ENCODE results near the gene GHRHR. TPM values are rescaled to one million over a fixed set of nuclear protein-coding genes. Genes with fewer than 3 reads are reported as not detected.

GHRHR gene
- total RNA-seq, 2 experiments from 2014 or later, result not detected

- H3K27me3 Mint-ChIP-seq (ENCODE audit: low read depth), result peaks cover 24% of the 10 kb centered on the region
- H3K27ac Mint-ChIP-seq, result no peak overlapping the region
- POLR2A ChIA-PET, result no interaction called here
- H3K9me3 Mint-ChIP-seq (ENCODE audit: insufficient read depth), result no peaks in the 10 kb centered on the region
- no peaks in the 10 kb centered on the region for H3K36me3 Mint-ChIP-seq (ENCODE audit: low read depth)
- DNase-seq (no peak), ATAC-seq (no peak)
- H3K4me1 Mint-ChIP-seq (ENCODE audit: low read depth), result no peaks in the 10 kb centered on the region
- CTCF ChIA-PET, result interaction anchor here (7.0 kb wide), 1 partner anchor 142 kb away, joined by 265 read pairs; no protein-coding TSS in a partner anchor
- no peak overlapping the region for H3K4me3 Mint-ChIP-seq
Measured at GRCh38 chr7:30980194-30980593, 16.4 kb downstream of the GHRHR start.

- peaks cover 27% of the 10 kb centered on the region for H3K27me3 Mint-ChIP-seq (ENCODE audit: low read depth)
- H3K4me1 Mint-ChIP-seq (ENCODE audit: low read depth), result no peaks in the 10 kb centered on the region
- no peak for DNase-seq
- H3K27ac Mint-ChIP-seq, result no peak overlapping the region
- ATAC-seq, result no peak
- ChIA-PET POLR2A (no interaction called here), CTCF (interaction anchor here (7.0 kb wide), 1 partner anchor 141 kb away, joined by 265 read pairs; no protein-coding TSS in a partner anchor)
- H3K9me3 Mint-ChIP-seq (ENCODE audit: insufficient read depth), result no peaks in the 10 kb centered on the region
- no peak overlapping the region for H3K4me3 Mint-ChIP-seq
- no peaks in the 10 kb centered on the region for H3K36me3 Mint-ChIP-seq (ENCODE audit: low read depth)
Measured at GRCh38 chr7:30980751-30981150, 17.0 kb downstream of the GHRHR start.

GRCh38 chr7:30983042-30983913 lies 19.5 kb downstream of the GHRHR start:
- peaks cover 30% of the 10 kb centered on the region for H3K27me3 Mint-ChIP-seq (ENCODE audit: low read depth)
- peak; percentile 89 for ATAC-seq
- H3K27ac Mint-ChIP-seq, result no peak overlapping the region
- POLR2A ChIA-PET, result no interaction called here
- no peak overlapping the region for H3K4me3 Mint-ChIP-seq
- CTCF ChIA-PET, result interaction anchor here (0.6 to 7.0 kb wide), 34 partner anchors 9 to 246 kb away, joined by 3 to 265 read pairs (median 4); no protein-coding TSS in a partner anchor
- DNase-seq, result peak; percentile 84
- H3K9me3 Mint-ChIP-seq (ENCODE audit: insufficient read depth), result no peaks in the 10 kb centered on the region
- H3K36me3 Mint-ChIP-seq (ENCODE audit: low read depth), result no peaks in the 10 kb centered on the region
- peaks cover 15% of the 10 kb centered on the region for H3K4me1 Mint-ChIP-seq (ENCODE audit: low read depth)

GRCh38 chr7:30983914-30984247 lies 20.1 kb downstream of the GHRHR start:
- H3K36me3 Mint-ChIP-seq (ENCODE audit: low read depth), result no peaks in the 10 kb centered on the region
- POLR2A ChIA-PET, result no interaction called here
- no peak for DNase-seq
- peaks cover 15% of the 10 kb centered on the region for H3K4me1 Mint-ChIP-seq (ENCODE audit: low read depth)
- no peak for ATAC-seq
- CTCF ChIA-PET, result interaction anchor here (0.7 to 7.0 kb wide), 31 partner anchors 10 to 246 kb away, joined by 3 to 265 read pairs (median 4); no protein-coding TSS in a partner anchor
- no peak overlapping the region for H3K27ac Mint-ChIP-seq
- peaks cover 30% of the 10 kb centered on the region for H3K27me3 Mint-ChIP-seq (ENCODE audit: low read depth)
- no peaks in the 10 kb centered on the region for H3K9me3 Mint-ChIP-seq (ENCODE audit: insufficient read depth)
- no peak overlapping the region for H3K4me3 Mint-ChIP-seq

- peak; percentile 23 for DNase-seq
- no peak overlapping the region for H3K4me3 Mint-ChIP-seq
Measured at GRCh38 chr7:30984359-30985107, 20.8 kb downstream of the GHRHR start.

GRCh38 chr7:30985756-30986155 lies 22.0 kb downstream of the GHRHR start:
- Mint-ChIP-seq H3K27me3 (ENCODE audit: low read depth) (peaks cover 31% of the 10 kb centered on the region), H3K27ac (no peak overlapping the region), H3K4me3 (no peak overlapping the region), H3K9me3 (ENCODE audit: insufficient read depth) (no peaks in the 10 kb centered on the region), H3K4me1 (ENCODE audit: low read depth) (peaks cover 15% of the 10 kb centered on the region), H3K36me3 (ENCODE audit: low read depth) (no peaks in the 10 kb centered on the region)
- POLR2A ChIA-PET, result interaction anchor here (0.9 kb wide), 1 partner anchor 146 kb away, joined by 3 read pairs; no protein-coding TSS in a partner anchor
- CTCF ChIA-PET, result interaction anchor here (1.3 to 7.0 kb wide), 4 partner anchors 10 to 186 kb away, joined by 3 to 265 read pairs (median 14); no protein-coding TSS in a partner anchor
- DNase-seq, result no peak
- ATAC-seq, result no peak

More at GRCh38 chr7:30984359-30985107, 20.8 kb downstream of the GHRHR start:
- Mint-ChIP-seq H3K9me3 (ENCODE audit: insufficient read depth) (no peaks in the 10 kb centered on the region), H3K4me1 (ENCODE audit: low read depth) (peaks cover 15% of the 10 kb centered on the region), H3K27me3 (ENCODE audit: low read depth) (peaks cover 30% of the 10 kb centered on the region), H3K36me3 (ENCODE audit: low read depth) (no peaks in the 10 kb centered on the region), H3K27ac (no peak overlapping the region)
- CTCF ChIA-PET, result interaction anchor here (1.1 to 7.0 kb wide), 15 partner anchors 10 to 187 kb away, joined by 3 to 265 read pairs (median 5); no protein-coding TSS in a partner anchor
- ATAC-seq, result no peak
- POLR2A ChIA-PET, result interaction anchor here (0.9 kb wide), 1 partner anchor 147 kb away, joined by 3 read pairs; no protein-coding TSS in a partner anchor

- Mint-ChIP-seq H3K4me3 (no peak overlapping the region), H3K27me3 (ENCODE audit: low read depth) (peaks cover 31% of the 10 kb centered on the region), H3K27ac (no peak overlapping the region), H3K4me1 (ENCODE audit: low read depth) (peaks cover 15% of the 10 kb centered on the region), H3K9me3 (ENCODE audit: insufficient read depth) (no peaks in the 10 kb centered on the region), H3K36me3 (ENCODE audit: low read depth) (no peaks in the 10 kb centered on the region)
- ChIA-PET POLR2A (no interaction called here), CTCF (interaction anchor here (1.3 to 7.0 kb wide), 3 partner anchors 10 to 187 kb away, joined by 3 to 265 read pairs (median 3); no protein-coding TSS in a partner anchor)
- no peak for ATAC-seq
- DNase-seq, result no peak
Measured at GRCh38 chr7:30986331-30986730, 22.6 kb downstream of the GHRHR start.

GRCh38 chr7:30986738-30987137 lies 23.0 kb downstream of the GHRHR start:
- H3K4me1 Mint-ChIP-seq (ENCODE audit: low read depth), result peaks cover 15% of the 10 kb centered on the region
- ChIA-PET POLR2A (no interaction called here), CTCF (interaction anchor here (1.4 to 7.0 kb wide), 2 partner anchors 135 to 187 kb away, joined by 3 to 265 read pairs; no protein-coding TSS in a partner anchor)
- DNase-seq, result no peak
- H3K4me3 Mint-ChIP-seq, result no peak overlapping the region
- no peaks in the 10 kb centered on the region for H3K36me3 Mint-ChIP-seq (ENCODE audit: low read depth)
- no peaks in the 10 kb centered on the region for H3K9me3 Mint-ChIP-seq (ENCODE audit: insufficient read depth)
- H3K27me3 Mint-ChIP-seq (ENCODE audit: low read depth), result peaks cover 31% of the 10 kb centered on the region
- ATAC-seq, result no peak
- no peak overlapping the region for H3K27ac Mint-ChIP-seq

GRCh38 chr7:30987178-30987577 lies 23.4 kb downstream of the GHRHR start:
- Mint-ChIP-seq H3K4me1 (ENCODE audit: low read depth) (peaks cover 15% of the 10 kb centered on the region), H3K4me3 (no peak overlapping the region), H3K36me3 (ENCODE audit: low read depth) (no peaks in the 10 kb centered on the region), H3K27ac (no peak overlapping the region), H3K9me3 (ENCODE audit: insufficient read depth) (no peaks in the 10 kb centered on the region), H3K27me3 (ENCODE audit: low read depth) (peaks cover 31% of the 10 kb centered on the region)
- ChIA-PET POLR2A (no interaction called here), CTCF (interaction anchor here (1.4 to 7.0 kb wide), 2 partner anchors 135 to 188 kb away, joined by 3 to 265 read pairs; no protein-coding TSS in a partner anchor)
- ATAC-seq (no peak), DNase-seq (no peak)

- H3K4me1 Mint-ChIP-seq (ENCODE audit: low read depth), result peaks cover 15% of the 10 kb centered on the region
- no peaks in the 10 kb centered on the region for H3K36me3 Mint-ChIP-seq (ENCODE audit: low read depth)
- ATAC-seq (no peak), DNase-seq (no peak)
- no peak overlapping the region for H3K27ac Mint-ChIP-seq
- CTCF ChIA-PET, result interaction anchor here (1.3 kb wide), 1 partner anchor 14 kb away, joined by 3 read pairs; no protein-coding TSS in a partner anchor
- POLR2A ChIA-PET, result no interaction called here
- no peaks in the 10 kb centered on the region for H3K9me3 Mint-ChIP-seq (ENCODE audit: insufficient read depth)
- no peak overlapping the region for H3K4me3 Mint-ChIP-seq
- peaks cover 30% of the 10 kb centered on the region for H3K27me3 Mint-ChIP-seq (ENCODE audit: low read depth)
Measured at GRCh38 chr7:30987936-30988335, 24.2 kb downstream of the GHRHR start.

GRCh38 chr7:30988351-30989005 lies 24.7 kb downstream of the GHRHR start:
- ChIA-PET POLR2A (no interaction called here), CTCF (interaction anchor here (1.3 kb wide), 1 partner anchor 14 kb away, joined by 3 read pairs; no protein-coding TSS in a partner anchor)
- H3K36me3 Mint-ChIP-seq (ENCODE audit: low read depth), result no peaks in the 10 kb centered on the region
- H3K27me3 Mint-ChIP-seq (ENCODE audit: low read depth), result peaks cover 27% of the 10 kb centered on the region
- H3K4me1 Mint-ChIP-seq (ENCODE audit: low read depth), result peaks cover 15% of the 10 kb centered on the region
- no peak for ATAC-seq
- DNase-seq, result no peak
- H3K27ac Mint-ChIP-seq, result no peak overlapping the region
- no peak overlapping the region for H3K4me3 Mint-ChIP-seq
- H3K9me3 Mint-ChIP-seq (ENCODE audit: insufficient read depth), result no peaks in the 10 kb centered on the region

Measured in activated CD8-positive, alpha-beta T cell treated with anti-CD3 and anti-CD28 coated beads, Interleukin-2, amount 10 ng/mL, durations not matched to agents 7 days and 5 days (primary cell).